Endothelial cell of umbilical vein (primary cell): ENCODE results near the gene DCLK2. TPM values are rescaled to one million over a fixed set of nuclear protein-coding genes. Genes with fewer than 3 reads are reported as not detected.

Experiments
- BruUV-seq: library from RNA; stranded (reverse); fragments of 400-500 nt; replicated peaks from 2 replicates; lab custom pipeline; 2021; lab: Mats Ljungman, UMichigan
- CTCF ChIA-PET: fragments of 300-600, 350-600 bp; sonication (Branson Sonifier 250); formaldehyde crosslinking; loops from one replicate; lab custom pipeline; 2021; ENCODE audit warnings: antibody characterized with exemption, inconsistent platforms; lab: Charles Lee
- POLR2A ChIA-PET: fragments of 300-600, 350-600 bp; sonication (Branson Sonifier 250); formaldehyde crosslinking; loops from one replicate; lab custom pipeline; 2021; ENCODE audit warnings: antibody characterized with exemption, inconsistent platforms; lab: Charles Lee
- DNase-seq: peaks from one replicate; pipeline ENCODE4 v3.0.0-alpha.2; 2011; ENCODE audit warnings: low read depth, low spot score
- FAIRE-seq: peaks from 2 replicates; lab custom pipeline; 2011; peaks lifted over from hg19 to GRCh38; lab: Jason Lieb, UNC
- H2AFZ ChIP-seq: 2 replicates; pipeline ENCODE4 v1.6.0; 2012; ENCODE audit warnings: low read depth, low read length, control low read depth, inconsistent platforms
- H3K27ac ChIP-seq: 2 replicates; pipeline ENCODE4 v1.5.1; 2011; ENCODE audit warnings: low read depth, mild to moderate bottlenecking, control low read depth, low read length, moderate library complexity; ENCODE audit not compliant: insufficient read depth
- H3K27me3 ChIP-seq, 2 experiments: 2 replicates each; pipeline versions ENCODE4 v1.6.0 to v1.6.1; 2011; ENCODE audit warnings: low read length in 2 of 2, mixed read lengths in 1 of 2; ENCODE audit not compliant: control insufficient read depth in 2 of 2, insufficient read depth in 2 of 2
- H3K36me3 ChIP-seq, 2 experiments: 2 replicates in 1 of 2; 3 replicates in 1 of 2; pipeline ENCODE4 v1.5.1; 2011; ENCODE audit warnings: low read length in 2 of 2, mild to moderate bottlenecking in 1 of 2, moderate library complexity in 1 of 2; ENCODE audit not compliant: control insufficient read depth in 2 of 2, insufficient read depth in 2 of 2; ENCODE audit errors: extremely low read depth in 1 of 2
- H3K4me1 ChIP-seq: 3 replicates; pipeline ENCODE4 v1.5.1; 2011; ENCODE audit warnings: mild to moderate bottlenecking, low read length; ENCODE audit not compliant: control insufficient read depth, insufficient read depth; ENCODE audit errors: extremely low read depth
- H3K4me2 ChIP-seq: 2 replicates; pipeline ENCODE4 v1.6.1; 2011; ENCODE audit warnings: low read length, control low read depth, mixed read lengths; ENCODE audit not compliant: insufficient read depth
- H3K4me3 ChIP-seq, 3 experiments: fragments of 200-600 bp in 1 of 3; sonication (generic), shearing (Covaris generic) in 1 of 3; replicated peaks in 1 of 3; 2 replicates each; pipeline ENCODE4 v1.5.1; 2011 to 2016; ENCODE audit warnings: control low read depth in 3 of 3, low read length in 3 of 3, mild to moderate bottlenecking in 2 of 3, inconsistent platforms in 1 of 3, low read depth in 1 of 3, moderate library complexity in 1 of 3; ENCODE audit not compliant: insufficient read depth in 1 of 3
- H3K79me2 ChIP-seq: 2 replicates; pipeline ENCODE4 v1.6.0; 2012; ENCODE audit warnings: low read length, inconsistent platforms; ENCODE audit not compliant: control insufficient read depth, insufficient read depth
- H3K9ac ChIP-seq: replicated peaks from 2 replicates; pipeline ENCODE3; 2011; ENCODE audit warnings: low read length, control low read depth; ENCODE audit not compliant: insufficient read depth; ENCODE audit errors: extremely low read depth
- H3K9me1 ChIP-seq: replicated peaks from 3 replicates; pipeline ENCODE4 v1.6.0; 2011; ENCODE audit warnings: mild to moderate bottlenecking, low read length; ENCODE audit not compliant: control insufficient read depth, insufficient read depth; ENCODE audit errors: extremely low read depth
- H3K9me3 ChIP-seq: replicated peaks from 2 replicates; pipeline ENCODE4 v1.5.1; 2012; ENCODE audit warnings: low read length, inconsistent platforms; ENCODE audit not compliant: control insufficient read depth, insufficient read depth
- H4K20me1 ChIP-seq: replicated peaks from 2 replicates; pipeline ENCODE3; 2011; ENCODE audit warnings: mild to moderate bottlenecking, low read length; ENCODE audit not compliant: control insufficient read depth, insufficient read depth; ENCODE audit errors: extremely low read depth
- FOS ChIP-seq: IDR thresholded peaks from 2 replicates; pipeline ENCODE4 v1.6.1; 2011; ENCODE audit warnings: mild to moderate bottlenecking, low read length, moderate library complexity, borderline replicate concordance; ENCODE audit not compliant: insufficient read depth
- GATA2 ChIP-seq: IDR thresholded peaks from 2 replicates; pipeline ENCODE4 v1.7.0; 2011; ENCODE audit warnings: low read depth, mild to moderate bottlenecking, moderate library complexity, mixed read lengths, low read length; ENCODE audit not compliant: insufficient read length, insufficient read depth
- POLR2A ChIP-seq: IDR thresholded peaks from 2 replicates; pipeline ENCODE4 v1.6.1; 2012; ENCODE audit warnings: low read depth, mild to moderate bottlenecking, control low read depth, low read length
- POLR2AphosphoS5 ChIP-seq: IDR thresholded peaks from 2 replicates; pipeline ENCODE4 v1.6.1; 2012; ENCODE audit warnings: low read depth, mild to moderate bottlenecking, control low read depth, low read length, moderate library complexity; ENCODE audit not compliant: insufficient read depth
- dilution Hi-C: fragments of 300-500 bp; cut with MboI; formaldehyde crosslinking; loops from one replicate; pipeline ENCODE4 v1.15.0; 2019; ENCODE audit warnings: low sequenced_read_pairs; ENCODE audit not compliant: extremely low pct_ligation_motif_present
- intact Hi-C: fragments of 100-400 bp; cut with micrococcal nuclease; formaldehyde crosslinking; loops from one replicate; pipeline ENCODE4 v1.10.0; 2022
- polyA plus RNA-seq, 4 experiments: library from polyadenylated mRNA; depleted of rRNA in 3 of 4; stranded (reverse) in 3 of 4; unstranded in 1 of 4; fragments of >200 nt; gene quantifications; 2 replicates each; pipeline versions ENCODE4 v1.2.1 to v1.2.3, GENCODE V29; 2011 to 2012; ENCODE audit warnings: missing spikeins in 1 of 4
- total RNA-seq: library from RNA; stranded (reverse); gene quantifications from 2 replicates; pipeline ENCODE4 v1.2.3, GENCODE V29; 2021
- TF ChIP-seq, protein P1 (sequence below), 2 donors: IDR thresholded peaks; 1 replicate in 1 of 2; 2 replicates in 1 of 2; pipeline ENCODE4 v1.5.1; 2011; ENCODE audit warnings: low read length in 2 of 2, mild to moderate bottlenecking in 2 of 2, moderate library complexity in 2 of 2, control low read depth in 1 of 2, inconsistent platforms in 1 of 2, low read depth in 1 of 2; ENCODE audit not compliant: insufficient read depth in 1 of 2; ENCODE audit errors: extremely low read depth in 1 of 2
- TF ChIP-seq, protein P2 (sequence below): IDR thresholded peaks from 2 replicates; pipeline ENCODE4 v1.6.1; 2011; ENCODE audit not compliant: insufficient read depth, insufficient read length

The DCLK2 gene
- total and polyA plus RNA-seq, 2 donors (not counting 3 experiments of a cell fraction or from before 2014, with no cell fraction given): 1.7 to 4.7 TPM

DNA sequence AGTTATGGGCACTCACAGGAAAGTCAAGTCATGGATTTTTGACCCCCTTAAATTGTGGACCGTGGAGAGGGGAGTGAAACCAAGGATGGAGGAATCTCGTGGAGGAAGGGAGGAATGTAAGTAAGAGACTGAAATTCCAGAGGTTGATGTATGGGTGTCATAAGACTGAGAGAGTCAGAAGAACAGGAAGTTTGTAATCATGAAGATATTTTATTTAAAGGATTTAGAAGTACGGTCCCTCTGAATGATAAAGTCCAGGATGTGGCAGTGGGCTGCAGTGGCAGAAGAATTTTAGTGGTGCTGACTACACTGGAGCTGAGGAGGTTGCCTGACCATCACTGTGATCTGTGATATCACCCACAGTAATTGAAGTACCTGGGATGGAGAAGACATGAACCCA lies 57.8 kb downstream of the DCLK2 start:
- CTCF ChIA-PET: interaction anchor here (1.1 to 1.7 kb wide), 5 partner anchors 11 to 73 kb away, joined by 3 to 8 read pairs (median 4); no protein-coding TSS in a partner anchor
- H3K27ac ChIP-seq: peak overlapping the region; percentile 32
- H2AFZ ChIP-seq: peak overlapping the region; percentile 29
- intact Hi-C loops: no loop called here
- no peaks in the 10 kb centered on the region for H3K79me2 ChIP-seq
- H3K4me2 ChIP-seq: peak overlapping the region; percentile 34
- no peaks in the 10 kb centered on the region for H3K27me3 ChIP-seq
- no peaks in the 10 kb centered on the region for H4K20me1 ChIP-seq
- POLR2A ChIA-PET: no interaction called here
- dilution Hi-C loops: no loop called here
- H3K36me3 ChIP-seq: no peaks in the 10 kb centered on the region
- no peak for FAIRE-seq
- no peaks in the 10 kb centered on the region for H3K9me1 ChIP-seq
- DNase-seq: peak; percentile 42
- H3K9ac ChIP-seq: no peak overlapping the region
- H3K9me3 ChIP-seq: no peaks in the 10 kb centered on the region
- BruUV-seq: no TSS peak
- no peak overlapping the region for H3K4me3 ChIP-seq
- TF ChIP-seq POLR2AphosphoS5 (peak; percentile 30), FOS (peak; percentile 35), GATA2 (peak; percentile 10), POLR2A (no peak)
- TF ChIP-seq, protein P1, sequence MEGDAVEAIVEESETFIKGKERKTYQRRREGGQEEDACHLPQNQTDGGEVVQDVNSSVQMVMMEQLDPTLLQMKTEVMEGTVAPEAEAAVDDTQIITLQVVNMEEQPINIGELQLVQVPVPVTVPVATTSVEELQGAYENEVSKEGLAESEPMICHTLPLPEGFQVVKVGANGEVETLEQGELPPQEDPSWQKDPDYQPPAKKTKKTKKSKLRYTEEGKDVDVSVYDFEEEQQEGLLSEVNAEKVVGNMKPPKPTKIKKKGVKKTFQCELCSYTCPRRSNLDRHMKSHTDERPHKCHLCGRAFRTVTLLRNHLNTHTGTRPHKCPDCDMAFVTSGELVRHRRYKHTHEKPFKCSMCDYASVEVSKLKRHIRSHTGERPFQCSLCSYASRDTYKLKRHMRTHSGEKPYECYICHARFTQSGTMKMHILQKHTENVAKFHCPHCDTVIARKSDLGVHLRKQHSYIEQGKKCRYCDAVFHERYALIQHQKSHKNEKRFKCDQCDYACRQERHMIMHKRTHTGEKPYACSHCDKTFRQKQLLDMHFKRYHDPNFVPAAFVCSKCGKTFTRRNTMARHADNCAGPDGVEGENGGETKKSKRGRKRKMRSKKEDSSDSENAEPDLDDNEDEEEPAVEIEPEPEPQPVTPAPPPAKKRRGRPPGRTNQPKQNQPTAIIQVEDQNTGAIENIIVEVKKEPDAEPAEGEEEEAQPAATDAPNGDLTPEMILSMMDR (IDR thresholded peaks at IDR 0.05; ENCODE audit: extremely low read depth in 1 of 2, insufficient read depth in 1 of 2, low read depth in 1 of 2, low read length in 2 of 2): no peak
- TF ChIP-seq, protein P2, sequence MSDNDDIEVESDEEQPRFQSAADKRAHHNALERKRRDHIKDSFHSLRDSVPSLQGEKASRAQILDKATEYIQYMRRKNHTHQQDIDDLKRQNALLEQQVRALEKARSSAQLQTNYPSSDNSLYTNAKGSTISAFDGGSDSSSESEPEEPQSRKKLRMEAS: no peak
- peaks cover 22% of the 10 kb centered on the region for H3K4me1 ChIP-seq
